ENCODE data around the gene NBDY. TPM values are rescaled to one million over a fixed set of nuclear protein-coding genes. Genes with fewer than 3 reads are reported as not detected.
"Not testable (repeated sequence)": the region's sequence is repeated elsewhere in the genome, so short reads cannot be mapped to it uniquely, and the experiment has no call there.

Gene NBDY
- total RNA-seq, 1 donor from 2014 or later, result 2.6 TPM

GRCh38 chrX:56802921-56803849 lies 74.1 kb downstream of the NBDY start:
- no peaks in the 10 kb centered on the region for H3K36me3 ChIP-seq (ENCODE audit: control insufficient read depth, insufficient read depth, low read length)
- H3K4me3 ChIP-seq (ENCODE audit: low read depth, low read length), result no peak overlapping the region
- TF ChIP-seq CTCF (IDR thresholded peaks at IDR 0.05; ENCODE audit: insufficient read depth, low read length, severe bottlenecking), result peak; percentile 39
- FAIRE-seq (no peak), DNase-seq (ENCODE audit: low read depth) (peak; percentile 35)
- H3K27me3 ChIP-seq (ENCODE audit: control insufficient read depth, insufficient read depth, low read length), result no peaks in the 10 kb centered on the region

GRCh38 chrX:56803850-56804681 lies 75.0 kb downstream of the NBDY start:
- peak; percentile 21 for DNase-seq (ENCODE audit: low read depth)
- H3K4me3 ChIP-seq (ENCODE audit: low read depth, low read length), result no peak overlapping the region
- no peak for TF ChIP-seq CTCF (IDR thresholded peaks at IDR 0.05; ENCODE audit: insufficient read depth, low read length, severe bottlenecking)
- FAIRE-seq, result no peak
- H3K36me3 ChIP-seq (ENCODE audit: control insufficient read depth, insufficient read depth, low read length), result no peaks in the 10 kb centered on the region
- no peaks in the 10 kb centered on the region for H3K27me3 ChIP-seq (ENCODE audit: control insufficient read depth, insufficient read depth, low read length)

- FAIRE-seq (peak; percentile 94), DNase-seq (ENCODE audit: low read depth) (peak; percentile 75)
- Histone ChIP-seq H3K36me3 (ENCODE audit: control insufficient read depth, insufficient read depth, low read length) (no peaks in the 10 kb centered on the region), H3K4me3 (ENCODE audit: low read depth, low read length) (no peak overlapping the region), H3K27me3 (ENCODE audit: control insufficient read depth, insufficient read depth, low read length) (no peaks in the 10 kb centered on the region)
- no peak for TF ChIP-seq CTCF (IDR thresholded peaks at IDR 0.05; ENCODE audit: insufficient read depth, low read length, severe bottlenecking)
Observed at GRCh38 chrX:56804867-56805266, 75.8 kb downstream of the NBDY start.

- Histone ChIP-seq H3K4me3 (ENCODE audit: low read depth, low read length) (no peak overlapping the region), H3K36me3 (ENCODE audit: control insufficient read depth, insufficient read depth, low read length) (no peaks in the 10 kb centered on the region), H3K27me3 (ENCODE audit: control insufficient read depth, insufficient read depth, low read length) (no peaks in the 10 kb centered on the region)
- no peak for FAIRE-seq
- no peak for DNase-seq (ENCODE audit: low read depth)
- no peak for TF ChIP-seq CTCF (IDR thresholded peaks at IDR 0.05; ENCODE audit: insufficient read depth, low read length, severe bottlenecking)
Observed at GRCh38 chrX:56805399-56805798, 76.4 kb downstream of the NBDY start.

- H3K27me3 ChIP-seq (ENCODE audit: control insufficient read depth, insufficient read depth, low read length); H3K4me3 ChIP-seq (ENCODE audit: low read depth, low read length); FAIRE-seq; H3K36me3 ChIP-seq (ENCODE audit: control insufficient read depth, insufficient read depth, low read length): not testable (repeated sequence)
- peak; percentile 51 for DNase-seq (ENCODE audit: low read depth)
Observed at GRCh38 chrX:56806176-56806575, 77.1 kb downstream of the NBDY start.

GRCh38 chrX:56811599-56811998 lies 82.6 kb downstream of the NBDY start:
- DNase-seq (ENCODE audit: low read depth), result no peak
- no peak for TF ChIP-seq CTCF (IDR thresholded peaks at IDR 0.05; ENCODE audit: insufficient read depth, low read length, severe bottlenecking)
- FAIRE-seq, result no peak
- no peaks in the 10 kb centered on the region for H3K36me3 ChIP-seq (ENCODE audit: control insufficient read depth, insufficient read depth, low read length)
- H3K27me3 ChIP-seq (ENCODE audit: control insufficient read depth, insufficient read depth, low read length), result no peaks in the 10 kb centered on the region
- no peak overlapping the region for H3K4me3 ChIP-seq (ENCODE audit: low read depth, low read length)

Data from bronchial epithelial cell (primary cell).